ENCODE data around the gene TRERF1. TPM values are rescaled to one million over a fixed set of nuclear protein-coding genes. Genes with fewer than 3 reads are reported as not detected.
A peak's percentile ranks its signal among the peaks of the same experiment; 100 is the strongest.

TRERF1 gene
- total and polyA plus RNA-seq, 12 donors, result 4.7 to 16.6 (median 8.0) TPM

GRCh38 chr6:42318480-42318879, 133.2 kb downstream of the TRERF1 start:
- TF ChIP-seq POLR2A (IDR thresholded peaks at IDR 0.05), result no peak
- no peak for TF ChIP-seq CTCF (IDR thresholded peaks at IDR 0.05)

GRCh38 chr6:42316981-42317380, 134.7 kb downstream of the TRERF1 start:
- no peak overlapping the region for H3K4me3 ChIP-seq
- H3K36me3 ChIP-seq (replicated peaks in 1 of 2), result no peaks in the 10 kb centered on the region
- H3K4me1 ChIP-seq (replicated peaks in 1 of 2), result peaks cover 6 to 48% of the 10 kb centered on the region in 2 donors
- no peak for TF ChIP-seq POLR2A (IDR thresholded peaks at IDR 0.05)
- no peaks in the 10 kb centered on the region for H3K9me3 ChIP-seq (replicated peaks in 1 of 3)
- 80 to 93% (median 84%) methylated on average over 2 of the region's 2 CpGs for WGBS, 4 donors
- no peaks in the 10 kb centered on the region for H3K27me3 ChIP-seq
- H3K27ac ChIP-seq, result peak overlapping the region in 2 of 5 donors; percentile 55 to 62
- intact Hi-C loops (cut with DNase I), result no loop called here
- DNase-seq, result no peak

More at GRCh38 chr6:42318480-42318879, 133.2 kb downstream of the TRERF1 start:
- 78 to 96% (median 93%) methylated on average over 2 of the region's 2 CpGs for WGBS, 4 donors
- intact Hi-C loops (cut with DNase I), result no loop called here
- no peaks in the 10 kb centered on the region for H3K36me3 ChIP-seq (replicated peaks in 1 of 2)
- no peaks in the 10 kb centered on the region for H3K9me3 ChIP-seq (replicated peaks in 1 of 3)
- DNase-seq, result no peak
- H3K4me3 ChIP-seq, result no peak overlapping the region
- H3K27ac ChIP-seq, result no peak overlapping the region
- peaks cover 6 to 36% of the 10 kb centered on the region in 2 donors for H3K4me1 ChIP-seq (replicated peaks in 1 of 2)
- H3K27me3 ChIP-seq, result no peaks in the 10 kb centered on the region

- intact Hi-C loops (cut with DNase I), result no loop called here
- Histone ChIP-seq H3K36me3 (replicated peaks in 1 of 2) (no peaks in the 10 kb centered on the region), H3K9me3 (replicated peaks in 1 of 3) (no peaks in the 10 kb centered on the region), H3K4me3 (no peak overlapping the region), H3K4me1 (replicated peaks in 1 of 2) (peaks cover 6 to 48% of the 10 kb centered on the region in 2 donors), H3K27me3 (no peaks in the 10 kb centered on the region), H3K27ac (peak overlapping the region in 4 of 5 donors; percentile 8 to 65 (median 40))
- peak; percentile 47 to 81 (median 78) for DNase-seq
- TF ChIP-seq POLR2A (IDR thresholded peaks at IDR 0.05), result no peak
- TF ChIP-seq CTCF (IDR thresholded peaks at IDR 0.05), result no peak
- WGBS, 4 donors, result 37 to 65% (median 42%) methylated on average over 6 to 8 of the region's 8 CpGs
Observed at GRCh38 chr6:42315991-42316970, 135.4 kb downstream of the TRERF1 start.

GRCh38 chr6:42315259-42315990, 136.3 kb downstream of the TRERF1 start:
- intact Hi-C loops (cut with DNase I), result no loop called here
- TF ChIP-seq CTCF (IDR thresholded peaks at IDR 0.05) (no peak), POLR2A (IDR thresholded peaks at IDR 0.05) (no peak)
- Histone ChIP-seq H3K9me3 (replicated peaks in 1 of 3) (no peaks in the 10 kb centered on the region), H3K36me3 (replicated peaks in 1 of 2) (no peaks in the 10 kb centered on the region), H3K4me1 (replicated peaks in 1 of 2) (peaks cover 6 to 48% of the 10 kb centered on the region in 2 donors), H3K27me3 (no peaks in the 10 kb centered on the region), H3K27ac (peak overlapping the region in 3 of 5 donors; percentile 2 to 65 (median 64)), H3K4me3 (no peak overlapping the region)
- DNase-seq, result no peak
- WGBS, 4 donors, result 84 to 89% (median 88%) methylated on average over 8 to 10 of the region's 10 CpGs
